Ovary (tissue), 9 donors: Measurements from ENCODE around the gene FAM53B. TPM values are rescaled to one million over a fixed set of nuclear protein-coding genes. Genes with fewer than 3 reads are reported as not detected.
A peak's percentile ranks its signal among the peaks of the same experiment; 100 is the strongest.

Experiments
- DNase-seq, 5 donors: peaks; one replicate each; pipeline ENCODE4 v3.0.0-alpha.2; 2019 to 2020
- H3K27ac ChIP-seq, 2 donors: fragments of 200-600 bp; one replicate each; pipeline versions ENCODE4 v1.5.1 to v1.8.0; 2019 to 2022
- H3K27me3 ChIP-seq: fragments of 200-600 bp; one replicate; pipeline ENCODE4 v1.8.0; 2022
- H3K36me3 ChIP-seq: fragments of 200-600 bp; sonication (generic); one replicate; pipeline ENCODE4 v1.5.1; 2019
- H3K4me1 ChIP-seq: one replicate; pipeline ENCODE4 v1.8.1; 2013; ENCODE audit warnings: mild to moderate bottlenecking, moderate library complexity; ENCODE audit not compliant: insufficient read depth
- H3K4me3 ChIP-seq: fragments of 200-600 bp; sonication (generic); one replicate; pipeline ENCODE4 v1.5.1; 2017
- H3K9me3 ChIP-seq, 2 donors: fragments of 200-600 bp in 1 of 2; sonication (generic) in 1 of 2; one replicate each; pipeline versions ENCODE4 v1.5.1 to v1.8.1; 2013 to 2019; ENCODE audit warnings: mild to moderate bottlenecking in 1 of 2, moderate library complexity in 1 of 2
- EP300 ChIP-seq: sonication (generic); formaldehyde crosslinking; IDR thresholded peaks from one replicate; pipeline ENCODE4 v1.6.1; 2017; ENCODE audit warnings: antibody characterized with exemption
- POLR2A ChIP-seq: fragments of 450-650 bp; IDR thresholded peaks from one replicate; pipeline ENCODE4 v1.6.1; 2017; ENCODE audit warnings: antibody characterized with exemption, mild to moderate bottlenecking, moderate library complexity
- WGBS, 3 donors: extraction: QIAGEN DNeasy Blood & Tissue Kit in 1 of 3; methylation state at CpG; one replicate each; pipeline versions ENCODE4 v1.1.5 to v1.1.7; 2013 to 2017; 5-methylcytosine and 5-hydroxymethylcytosine counted together
- intact Hi-C, 4 donors: fragments of 100-400 bp; cut with DNase I; formaldehyde crosslinking; loops; one replicate each; pipeline versions ENCODE4 v1.11.0 to v1.15.1; 2022 to 2023
- polyA plus RNA-seq, 2 donors: library from polyadenylated mRNA; stranded (reverse); fragments of 200-250 nt in 1 of 2; fragments of 350-450 nt in 1 of 2; fragmentation: Illumina TruSeq in 1 of 2; extraction: RNeasy Lipid Tissue Mini Kit (QIAGEN cat#74804) in 1 of 2; gene quantifications; one replicate each; pipeline ENCODE4 v1.2.3, GENCODE V29; 2013 to 2014
- total RNA-seq, 7 donors: library from RNA; depleted of rRNA in 2 of 7; stranded (reverse); fragments of >200 nt in 2 of 7; fragmentation: NEBNext Ultra II Directional in 3 of 7; extraction: Animal tissue kit (Norgen Biotek cat#: 25700) in 3 of 7; gene quantifications; one replicate each; pipeline versions ENCODE4 v1.1.0 to v1.2.4, GENCODE V29; 2016 to 2023
- TF ChIP-seq, protein P1 (sequence below), 3 donors: fragments of 450-650 bp in 2 of 3; fragments of 200-600 bp in 1 of 3; IDR thresholded peaks; one replicate each; pipeline versions ENCODE4 v1.5.1 to v1.8.0; 2016 to 2022; ENCODE audit warnings: antibody characterized with exemption in 3 of 3, mild to moderate bottlenecking in 1 of 3
- donor health status: DM: no; HTN: no; CAD: no; lungs with moderate emphysema.
- donor health status: DM: no; HTN: no; CAD: no.
- donor health status: Bipolar disorder and iron deficiency.
- donor health status: DM: yes; HTN: yes; CAD: no.
- donor health status: DM: no; HTN: no; CAD: no.
- donor health status: DM: yes; HTN: yes; CAD: no.

Gene FAM53B
- total and polyA plus RNA-seq, 9 donors: 9.7 to 77.6 (median 45.5) TPM

GRCh38 chr10:124653311-124653710 is 90.9 kb downstream of the FAM53B start:
- peaks cover 35% of the 10 kb centered on the region for H3K4me1 ChIP-seq
- intact Hi-C loops: no loop called here

DNA sequence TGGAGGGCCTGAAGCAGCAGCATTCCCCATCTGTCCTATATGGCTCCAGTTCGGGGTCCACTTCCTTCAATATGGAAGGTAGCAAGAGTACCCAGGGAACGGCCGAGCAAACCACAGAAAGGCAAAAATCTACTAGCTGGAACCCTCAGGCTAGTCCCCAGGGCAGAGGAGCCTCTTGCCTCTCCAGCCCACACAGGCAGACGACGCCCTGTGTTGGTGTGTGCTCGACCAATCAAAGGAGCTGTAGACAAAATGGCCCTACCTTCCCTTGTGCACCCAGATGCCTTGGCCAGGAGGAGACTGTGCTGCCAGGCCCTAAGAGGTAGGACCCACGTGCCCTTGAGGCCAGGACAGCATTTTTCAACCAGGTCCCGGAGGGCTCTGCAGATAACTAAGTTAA is 91.5 kb downstream of the FAM53B start:
- WGBS, 3 donors: 84 to 85% (median 85%) methylated on average over 8 of the region's 8 CpGs
- Histone ChIP-seq H3K9me3 (no peaks in the 10 kb centered on the region), H3K27me3 (no peaks in the 10 kb centered on the region), H3K4me3 (no peak overlapping the region), H3K36me3 (no peaks in the 10 kb centered on the region), H3K27ac (peak overlapping the region in 1 of 2 donors; percentile 28), H3K4me1 (peaks cover 35% of the 10 kb centered on the region)
- DNase-seq: no peak
- TF ChIP-seq EP300 (no peak), POLR2A (no peak)
- TF ChIP-seq, protein P1, sequence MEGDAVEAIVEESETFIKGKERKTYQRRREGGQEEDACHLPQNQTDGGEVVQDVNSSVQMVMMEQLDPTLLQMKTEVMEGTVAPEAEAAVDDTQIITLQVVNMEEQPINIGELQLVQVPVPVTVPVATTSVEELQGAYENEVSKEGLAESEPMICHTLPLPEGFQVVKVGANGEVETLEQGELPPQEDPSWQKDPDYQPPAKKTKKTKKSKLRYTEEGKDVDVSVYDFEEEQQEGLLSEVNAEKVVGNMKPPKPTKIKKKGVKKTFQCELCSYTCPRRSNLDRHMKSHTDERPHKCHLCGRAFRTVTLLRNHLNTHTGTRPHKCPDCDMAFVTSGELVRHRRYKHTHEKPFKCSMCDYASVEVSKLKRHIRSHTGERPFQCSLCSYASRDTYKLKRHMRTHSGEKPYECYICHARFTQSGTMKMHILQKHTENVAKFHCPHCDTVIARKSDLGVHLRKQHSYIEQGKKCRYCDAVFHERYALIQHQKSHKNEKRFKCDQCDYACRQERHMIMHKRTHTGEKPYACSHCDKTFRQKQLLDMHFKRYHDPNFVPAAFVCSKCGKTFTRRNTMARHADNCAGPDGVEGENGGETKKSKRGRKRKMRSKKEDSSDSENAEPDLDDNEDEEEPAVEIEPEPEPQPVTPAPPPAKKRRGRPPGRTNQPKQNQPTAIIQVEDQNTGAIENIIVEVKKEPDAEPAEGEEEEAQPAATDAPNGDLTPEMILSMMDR (IDR thresholded peaks at IDR 0.05): no peak
- intact Hi-C loops: no loop called here

More at GRCh38 chr10:124653311-124653710, 90.9 kb downstream of the FAM53B start:
- H3K36me3 ChIP-seq: no peaks in the 10 kb centered on the region
- DNase-seq: no peak
- 62 to 72% (median 71%) methylated on average over 7 of the region's 7 CpGs for WGBS, 3 donors
- H3K27me3 ChIP-seq: no peaks in the 10 kb centered on the region
- no peaks in the 10 kb centered on the region for H3K9me3 ChIP-seq
- no peak overlapping the region for H3K4me3 ChIP-seq
- H3K27ac ChIP-seq: peak overlapping the region in 1 of 2 donors; percentile 28
- no peak for TF ChIP-seq EP300
- no peak for TF ChIP-seq POLR2A
- TF ChIP-seq, protein P1 (IDR thresholded peaks at IDR 0.05): no peak

DNA sequence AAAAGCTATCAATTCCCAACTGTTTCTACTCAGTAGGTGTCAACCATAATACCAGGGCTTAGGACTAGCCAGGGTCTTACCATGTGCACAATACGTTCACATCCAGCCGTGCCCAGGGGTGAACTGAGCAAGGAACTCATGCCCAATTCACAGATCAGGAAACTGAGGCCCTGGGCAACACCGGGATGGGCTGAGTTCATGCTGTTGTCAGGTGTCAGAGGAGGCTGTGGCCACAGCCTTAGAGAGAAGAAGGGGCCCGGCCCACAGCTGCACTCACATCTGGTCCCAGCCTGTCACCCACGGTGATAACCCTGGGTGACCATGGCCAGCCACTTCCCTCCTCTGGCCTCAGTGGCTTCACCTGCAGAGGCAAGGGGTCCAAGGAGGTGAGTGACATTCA is 92.0 kb downstream of the FAM53B start:
- Histone ChIP-seq H3K36me3 (no peaks in the 10 kb centered on the region), H3K4me1 (peaks cover 38% of the 10 kb centered on the region), H3K27ac (no peak overlapping the region), H3K4me3 (no peak overlapping the region), H3K9me3 (no peaks in the 10 kb centered on the region), H3K27me3 (no peaks in the 10 kb centered on the region)
- no peak for DNase-seq
- TF ChIP-seq, protein P1 (IDR thresholded peaks at IDR 0.05): no peak
- TF ChIP-seq POLR2A (no peak), EP300 (no peak)
- 89 to 96% (median 92%) methylated on average over 5 of the region's 5 CpGs for WGBS, 3 donors
- intact Hi-C loops: no loop called here

- intact Hi-C loops: no loop called here
- H3K27me3 ChIP-seq: no peaks in the 10 kb centered on the region
- peak overlapping the region in 1 of 2 donors; percentile 86 for H3K27ac ChIP-seq
- no peaks in the 10 kb centered on the region for H3K9me3 ChIP-seq
- H3K4me1 ChIP-seq: peaks cover 45% of the 10 kb centered on the region
- TF ChIP-seq, protein P1 (IDR thresholded peaks at IDR 0.05): no peak
- TF ChIP-seq EP300 (no peak), POLR2A (no peak)
- no peak overlapping the region for H3K4me3 ChIP-seq
- DNase-seq: no peak
- H3K36me3 ChIP-seq: no peaks in the 10 kb centered on the region
- WGBS, 3 donors: 84 to 89% (median 86%) methylated on average over 14 of the region's 14 CpGs
Observed at GRCh38 chr10:124651402-124651891, 92.7 kb downstream of the FAM53B start.
